ENCODE data around the gene VAC14. TPM values are rescaled to one million over a fixed set of nuclear protein-coding genes. Genes with fewer than 3 reads are reported as not detected.

VAC14 gene
- total RNA-seq, 2 experiments from 2014 or later: 23.0 to 23.6 TPM

DNA sequence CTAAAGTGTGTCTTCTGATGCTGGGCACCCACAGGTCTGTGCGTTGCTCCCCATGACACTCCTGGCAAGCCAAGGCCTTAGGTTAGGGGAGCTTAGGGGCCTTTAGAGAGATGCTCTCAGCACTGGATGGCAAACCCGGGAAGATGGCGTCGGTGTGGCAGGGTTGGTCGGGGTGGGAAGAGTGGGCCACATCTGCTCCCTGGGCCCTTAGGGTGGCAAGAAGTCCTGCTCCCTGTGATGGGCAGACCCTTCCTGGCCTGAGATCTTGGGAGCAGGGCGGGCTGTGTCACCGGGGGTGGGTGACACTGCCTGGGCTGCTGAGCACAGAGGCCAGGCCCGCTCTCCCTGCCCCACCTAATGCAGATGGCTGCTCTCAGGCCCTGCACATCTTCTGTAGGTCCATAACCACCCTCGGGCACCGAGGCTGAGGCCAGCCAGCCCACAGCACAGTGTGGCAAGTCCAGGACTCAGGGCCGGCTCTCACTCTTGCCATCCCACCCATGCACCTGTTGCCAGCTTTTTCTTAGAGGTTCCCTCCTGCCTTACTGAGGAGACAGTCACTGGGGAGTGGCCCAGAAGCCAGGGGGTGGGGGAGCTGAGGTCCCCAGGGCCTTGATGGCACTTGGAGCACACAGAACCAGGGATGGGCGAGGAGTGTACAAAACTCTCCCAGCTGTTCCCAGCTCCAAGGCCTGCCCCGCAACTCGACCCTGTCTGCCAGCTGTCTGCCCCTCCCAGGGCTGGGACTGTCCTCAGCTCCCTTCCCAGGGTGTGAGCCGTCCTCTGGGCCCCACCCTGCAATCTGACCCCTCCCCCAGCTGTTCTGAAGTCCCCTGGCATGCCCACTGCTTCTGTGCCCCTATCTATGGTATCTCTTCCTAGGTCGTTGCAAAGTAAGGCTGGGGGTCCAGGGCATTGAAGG is 110.7 kb downstream of the VAC14 start:
- peaks cover 2% of the 10 kb centered on the region for H3K4me1 Mint-ChIP-seq (ENCODE audit: low read depth)
- no peaks in the 10 kb centered on the region for H3K9me3 ChIP-seq (ENCODE audit: control insufficient read depth in 1 of 2, insufficient read depth in 1 of 2, low read length in 2 of 2)
- ChIA-PET CTCF (no interaction called here), POLR2A (no interaction called here)
- ATAC-seq (ENCODE audit: poor library complexity) (no peak), DNase-seq (no peak)
- no peaks in the 10 kb centered on the region for H3K36me3 ChIP-seq (ENCODE audit: insufficient read depth, low read length)
- intact Hi-C loops (cut with DNase I, micrococcal nuclease): no loop called here
- H3K4me3 Mint-ChIP-seq: peak overlapping the region; percentile 20
- H3K36me3 Mint-ChIP-seq (ENCODE audit: low read depth): no peaks in the 10 kb centered on the region
- no peak overlapping the region for H3K27ac ChIP-seq (ENCODE audit: low read depth in 1 of 2, low read length in 2 of 2)
- H3K4me3 ChIP-seq (ENCODE audit: low read length): no peak overlapping the region
- no peak overlapping the region for H3K27ac Mint-ChIP-seq
- peaks cover 4% of the 10 kb centered on the region for H3K27me3 Mint-ChIP-seq
- peaks cover 2% of the 10 kb centered on the region for H3K4me1 ChIP-seq (ENCODE audit: insufficient read depth, low read length)
- H3K9me3 Mint-ChIP-seq: no peaks in the 10 kb centered on the region
- TF ChIP-seq, protein P1, sequence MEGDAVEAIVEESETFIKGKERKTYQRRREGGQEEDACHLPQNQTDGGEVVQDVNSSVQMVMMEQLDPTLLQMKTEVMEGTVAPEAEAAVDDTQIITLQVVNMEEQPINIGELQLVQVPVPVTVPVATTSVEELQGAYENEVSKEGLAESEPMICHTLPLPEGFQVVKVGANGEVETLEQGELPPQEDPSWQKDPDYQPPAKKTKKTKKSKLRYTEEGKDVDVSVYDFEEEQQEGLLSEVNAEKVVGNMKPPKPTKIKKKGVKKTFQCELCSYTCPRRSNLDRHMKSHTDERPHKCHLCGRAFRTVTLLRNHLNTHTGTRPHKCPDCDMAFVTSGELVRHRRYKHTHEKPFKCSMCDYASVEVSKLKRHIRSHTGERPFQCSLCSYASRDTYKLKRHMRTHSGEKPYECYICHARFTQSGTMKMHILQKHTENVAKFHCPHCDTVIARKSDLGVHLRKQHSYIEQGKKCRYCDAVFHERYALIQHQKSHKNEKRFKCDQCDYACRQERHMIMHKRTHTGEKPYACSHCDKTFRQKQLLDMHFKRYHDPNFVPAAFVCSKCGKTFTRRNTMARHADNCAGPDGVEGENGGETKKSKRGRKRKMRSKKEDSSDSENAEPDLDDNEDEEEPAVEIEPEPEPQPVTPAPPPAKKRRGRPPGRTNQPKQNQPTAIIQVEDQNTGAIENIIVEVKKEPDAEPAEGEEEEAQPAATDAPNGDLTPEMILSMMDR (IDR thresholded peaks at IDR 0.05): no peak
- H3K27me3 ChIP-seq (ENCODE audit: control insufficient read depth in 1 of 2, insufficient read depth in 2 of 2, low read length in 2 of 2): peaks cover under 1 to 2% of the 10 kb centered on the region in 2 experiments

DNA sequence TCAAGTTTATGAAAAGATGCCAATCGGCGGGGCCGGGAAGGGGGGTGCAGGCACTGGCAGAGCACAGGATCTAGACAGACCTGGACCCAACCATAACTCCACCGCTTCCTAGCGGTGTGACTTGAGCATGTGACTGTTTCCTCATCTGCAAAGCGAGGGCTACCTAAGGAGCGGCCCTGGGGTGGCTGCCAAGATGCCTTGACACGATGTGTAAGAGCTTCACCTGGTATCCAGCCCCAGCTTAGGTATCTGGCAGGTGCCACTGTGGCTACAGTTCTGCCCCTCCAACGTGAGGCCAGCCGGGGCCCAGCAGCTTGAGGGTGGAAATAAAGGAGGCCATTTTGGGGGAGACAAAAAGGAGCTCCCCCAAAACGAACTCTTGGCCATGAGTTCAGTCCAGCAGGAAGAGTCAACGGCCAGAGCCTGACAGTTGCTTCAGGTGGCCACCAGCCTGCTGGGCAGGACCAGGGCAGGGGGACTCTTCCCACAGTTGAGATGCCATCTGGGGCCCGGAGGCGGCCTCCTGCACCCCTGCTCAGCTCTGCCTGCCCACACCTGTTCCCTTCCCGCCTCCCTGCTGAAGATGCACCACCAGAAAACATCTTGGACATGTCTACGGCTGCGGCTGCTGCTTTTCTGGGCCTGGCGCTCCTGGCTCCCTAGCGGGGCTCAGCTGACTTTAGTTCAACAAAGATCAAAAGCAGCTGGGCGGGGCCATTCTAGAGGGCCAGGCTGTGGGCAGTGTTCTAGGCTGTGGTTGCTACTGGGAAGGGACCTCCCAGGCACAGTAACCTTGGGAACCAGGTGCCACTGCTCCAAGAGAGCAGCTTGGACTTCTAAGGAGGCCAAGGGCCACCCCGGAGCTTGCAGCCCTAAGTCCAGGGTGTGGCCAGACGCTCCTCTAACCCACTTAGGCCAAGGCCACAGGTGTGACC is 111.7 kb downstream of the VAC14 start:
- no peaks in the 10 kb centered on the region for H3K9me3 ChIP-seq (ENCODE audit: control insufficient read depth in 1 of 2, insufficient read depth in 1 of 2, low read length in 2 of 2)
- H3K36me3 ChIP-seq (ENCODE audit: insufficient read depth, low read length): no peaks in the 10 kb centered on the region
- H3K27me3 ChIP-seq (ENCODE audit: control insufficient read depth in 1 of 2, insufficient read depth in 2 of 2, low read length in 2 of 2): peaks cover 9 to 10% of the 10 kb centered on the region in 2 experiments
- Mint-ChIP-seq H3K4me1 (ENCODE audit: low read depth) (no peaks in the 10 kb centered on the region), H3K36me3 (ENCODE audit: low read depth) (no peaks in the 10 kb centered on the region), H3K9me3 (no peaks in the 10 kb centered on the region), H3K4me3 (no peak overlapping the region), H3K27me3 (peaks cover 10% of the 10 kb centered on the region), H3K27ac (no peak overlapping the region)
- ChIA-PET CTCF (interaction anchor here (1.4 kb wide), 1 partner anchor 82 kb away, joined by 3 read pairs; no protein-coding TSS in a partner anchor), POLR2A (no interaction called here)
- TF ChIP-seq, protein P1 (IDR thresholded peaks at IDR 0.05): no peak
- H3K4me1 ChIP-seq (ENCODE audit: insufficient read depth, low read length): peaks cover 10% of the 10 kb centered on the region
- intact Hi-C loops (cut with DNase I, micrococcal nuclease): no loop called here
- no peak overlapping the region for H3K4me3 ChIP-seq (ENCODE audit: low read length)
- DNase-seq: no peak
- ATAC-seq (ENCODE audit: poor library complexity): no peak
- H3K27ac ChIP-seq (ENCODE audit: low read depth in 1 of 2, low read length in 2 of 2): no peak overlapping the region

- DNase-seq (no peak), ATAC-seq (ENCODE audit: poor library complexity) (no peak)
- Histone ChIP-seq H3K4me1 (ENCODE audit: insufficient read depth, low read length) (peaks cover 10% of the 10 kb centered on the region), H3K27ac (ENCODE audit: low read depth in 1 of 2, low read length in 2 of 2) (no peak overlapping the region), H3K4me3 (ENCODE audit: low read length) (no peak overlapping the region), H3K9me3 (ENCODE audit: control insufficient read depth in 1 of 2, insufficient read depth in 1 of 2, low read length in 2 of 2) (no peaks in the 10 kb centered on the region), H3K27me3 (ENCODE audit: control insufficient read depth in 1 of 2, insufficient read depth in 2 of 2, low read length in 2 of 2) (peaks cover 18 to 19% of the 10 kb centered on the region in 2 experiments), H3K36me3 (ENCODE audit: insufficient read depth, low read length) (no peaks in the 10 kb centered on the region)
- TF ChIP-seq, protein P1 (IDR thresholded peaks at IDR 0.05): no peak
- H3K36me3 Mint-ChIP-seq (ENCODE audit: low read depth): no peaks in the 10 kb centered on the region
- no peaks in the 10 kb centered on the region for H3K4me1 Mint-ChIP-seq (ENCODE audit: low read depth)
- ChIA-PET CTCF (interaction anchor here (1.4 kb wide), 1 partner anchor 83 kb away, joined by 3 read pairs; no protein-coding TSS in a partner anchor), POLR2A (no interaction called here)
- intact Hi-C loops (cut with DNase I, micrococcal nuclease): no loop called here
- H3K4me3 Mint-ChIP-seq: no peak overlapping the region
- peaks cover 10% of the 10 kb centered on the region for H3K27me3 Mint-ChIP-seq
- no peak overlapping the region for H3K27ac Mint-ChIP-seq
- no peaks in the 10 kb centered on the region for H3K9me3 Mint-ChIP-seq
Measured at GRCh38 chr16:70688246-70688742, 112.7 kb downstream of the VAC14 start.

All from CD4-positive, alpha-beta T cell (primary cell).